Measurements from ENCODE around the gene MRGPRX3.
A peak's percentile ranks its signal among the peaks of the same experiment; 100 is the strongest.

Gene MRGPRX3

DNA sequence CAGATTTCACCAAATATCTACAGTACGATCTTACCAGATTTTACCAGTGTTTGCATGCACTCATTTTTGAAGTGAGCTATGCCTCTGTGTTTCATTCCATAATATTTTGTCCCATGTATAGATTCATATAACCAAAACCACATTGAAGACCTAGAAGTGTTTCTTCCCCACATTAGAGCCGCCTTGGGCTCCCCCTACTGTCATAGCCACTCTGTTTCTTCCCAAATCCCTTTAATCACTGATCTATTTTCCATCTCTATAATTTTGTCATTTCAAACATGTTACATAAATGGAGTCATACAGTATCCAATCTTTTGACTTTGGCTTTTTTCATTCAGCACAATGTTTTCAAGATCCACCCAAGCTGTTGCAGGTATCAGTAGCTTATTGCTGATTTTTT lies 12.7 kb downstream of the MRGPRX3 start:
- TF ChIP-seq, protein P1, sequence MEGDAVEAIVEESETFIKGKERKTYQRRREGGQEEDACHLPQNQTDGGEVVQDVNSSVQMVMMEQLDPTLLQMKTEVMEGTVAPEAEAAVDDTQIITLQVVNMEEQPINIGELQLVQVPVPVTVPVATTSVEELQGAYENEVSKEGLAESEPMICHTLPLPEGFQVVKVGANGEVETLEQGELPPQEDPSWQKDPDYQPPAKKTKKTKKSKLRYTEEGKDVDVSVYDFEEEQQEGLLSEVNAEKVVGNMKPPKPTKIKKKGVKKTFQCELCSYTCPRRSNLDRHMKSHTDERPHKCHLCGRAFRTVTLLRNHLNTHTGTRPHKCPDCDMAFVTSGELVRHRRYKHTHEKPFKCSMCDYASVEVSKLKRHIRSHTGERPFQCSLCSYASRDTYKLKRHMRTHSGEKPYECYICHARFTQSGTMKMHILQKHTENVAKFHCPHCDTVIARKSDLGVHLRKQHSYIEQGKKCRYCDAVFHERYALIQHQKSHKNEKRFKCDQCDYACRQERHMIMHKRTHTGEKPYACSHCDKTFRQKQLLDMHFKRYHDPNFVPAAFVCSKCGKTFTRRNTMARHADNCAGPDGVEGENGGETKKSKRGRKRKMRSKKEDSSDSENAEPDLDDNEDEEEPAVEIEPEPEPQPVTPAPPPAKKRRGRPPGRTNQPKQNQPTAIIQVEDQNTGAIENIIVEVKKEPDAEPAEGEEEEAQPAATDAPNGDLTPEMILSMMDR (IDR thresholded peaks at IDR 0.05; ENCODE audit: control extremely low read depth, extremely low read depth, low read depth, missing control alignments), result no peak
- ChIA-PET POLR2A (no interaction called here), CTCF (interaction anchor here (1.9 kb wide), 1 partner anchor 30 kb away, joined by 7 read pairs; no protein-coding TSS in a partner anchor)
- no peak for DNase-seq (ENCODE audit: extremely low spot score)

DNA sequence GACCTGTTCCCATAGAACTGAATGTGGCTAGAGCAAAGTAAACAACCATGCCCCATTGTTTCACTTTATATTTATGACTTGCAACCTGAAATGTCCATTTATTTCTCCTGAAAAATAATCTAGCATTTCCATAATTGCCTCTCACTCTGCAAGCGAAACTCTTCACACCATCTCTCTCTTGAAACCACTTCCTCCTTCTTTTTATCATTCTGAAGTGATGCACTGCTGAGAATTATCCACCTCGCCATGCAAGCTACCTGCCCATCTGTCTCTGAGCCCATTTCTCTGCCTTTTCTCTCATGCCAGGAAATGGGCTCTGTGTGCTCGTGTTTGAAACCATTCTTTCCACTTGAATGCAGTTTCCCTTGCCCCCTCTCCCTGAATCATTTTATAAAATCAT lies 13.5 kb downstream of the MRGPRX3 start:
- CTCF ChIA-PET, result interaction anchor here (1.9 kb wide), 1 partner anchor 31 kb away, joined by 7 read pairs; no protein-coding TSS in a partner anchor

DNA sequence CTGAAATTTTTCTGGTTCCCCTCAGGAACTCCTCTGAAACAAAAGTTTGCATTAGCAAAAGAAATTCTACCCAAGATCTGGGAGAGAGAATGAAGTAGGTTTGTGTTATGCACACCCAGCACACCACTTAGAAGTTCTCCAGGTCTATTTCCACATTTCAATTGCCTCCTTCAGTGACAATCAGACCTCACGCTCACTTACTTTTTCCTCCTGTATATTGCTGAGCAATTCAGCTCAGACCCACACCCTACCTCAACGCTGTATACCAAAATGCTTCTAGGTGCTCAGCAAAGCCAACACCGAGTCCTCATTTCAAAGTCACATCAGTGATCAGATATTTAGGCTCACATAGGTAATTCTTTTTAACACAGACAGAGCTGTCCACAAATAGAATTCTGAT lies 19.2 kb downstream of the MRGPRX3 start:
- ChIA-PET POLR2A (no interaction called here), CTCF (interaction anchor here (1.0 kb wide), 1 partner anchor 36 kb away, joined by 4 read pairs; no protein-coding TSS in a partner anchor)
- DNase-seq (ENCODE audit: extremely low spot score), result no peak
- TF ChIP-seq, protein P1 (IDR thresholded peaks at IDR 0.05; ENCODE audit: control extremely low read depth, extremely low read depth, low read depth, missing control alignments), result no peak

More for the DNA sequence above, 13.5 kb downstream of the MRGPRX3 start:
- TF ChIP-seq, protein P1 (IDR thresholded peaks at IDR 0.05; ENCODE audit: control extremely low read depth, extremely low read depth, low read depth, missing control alignments), result no peak
- DNase-seq (ENCODE audit: extremely low spot score), result no peak
- POLR2A ChIA-PET, result no interaction called here

DNA sequence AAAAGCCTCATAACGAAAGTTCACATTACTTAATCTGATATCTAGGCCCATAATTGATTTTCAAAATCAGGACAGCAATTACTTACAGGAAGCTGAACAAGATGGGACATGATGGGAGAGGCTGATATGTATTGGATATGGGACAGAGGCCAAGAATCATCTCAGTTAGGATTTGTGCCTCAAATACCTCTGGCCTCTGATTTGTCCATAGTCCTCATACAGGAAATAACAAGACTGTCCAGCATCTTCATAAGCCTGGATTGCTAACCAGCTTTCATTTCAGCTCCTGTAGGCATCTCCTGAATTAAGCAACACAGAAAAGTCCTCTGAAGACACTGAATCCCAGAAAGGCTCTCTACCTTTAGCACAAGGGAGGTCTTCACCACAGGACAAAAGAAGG lies 36.0 kb downstream of the MRGPRX3 start:
- POLR2A ChIA-PET, result no interaction called here
- CTCF ChIA-PET, result interaction anchor here (1.9 kb wide), 1 partner anchor 35 kb away, joined by 4 read pairs; no protein-coding TSS in a partner anchor
- TF ChIP-seq, protein P1 (IDR thresholded peaks at IDR 0.05; ENCODE audit: control extremely low read depth, extremely low read depth, low read depth, missing control alignments), result no peak
- DNase-seq (ENCODE audit: extremely low spot score), result no peak

DNA sequence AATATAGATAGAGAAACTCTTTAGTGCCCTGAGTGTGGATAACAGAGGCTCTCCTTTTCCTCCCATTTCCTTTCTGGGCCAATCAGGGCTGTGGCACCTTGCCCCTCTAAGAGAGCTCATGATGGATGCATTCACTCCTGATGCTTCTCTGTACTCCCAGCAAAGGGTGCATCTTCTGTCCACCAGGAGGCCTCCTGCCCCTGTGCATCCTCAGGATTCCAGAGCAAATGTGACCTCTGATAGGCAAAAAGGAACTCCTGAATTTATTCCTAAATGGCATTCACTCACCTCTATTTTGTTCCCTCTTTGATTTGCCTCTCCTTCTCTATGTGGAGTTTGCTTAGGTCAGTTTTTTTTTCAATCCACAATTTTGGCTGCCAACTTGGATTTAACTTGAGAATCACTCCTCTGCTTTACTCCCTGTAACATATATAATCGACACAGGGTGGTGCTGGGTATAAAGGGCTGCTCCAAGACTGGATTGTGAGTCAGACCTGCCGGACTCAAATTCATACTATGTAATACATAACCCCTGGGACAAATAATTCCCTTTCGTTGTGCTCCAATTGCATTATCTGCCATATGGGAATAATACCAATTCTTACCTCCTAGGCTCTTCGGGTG lies 39.1 kb downstream of the MRGPRX3 start:
- no peak for DNase-seq (ENCODE audit: extremely low spot score)
- POLR2A ChIA-PET, result no interaction called here
- TF ChIP-seq, protein P1 (IDR thresholded peaks at IDR 0.05; ENCODE audit: control extremely low read depth, extremely low read depth, low read depth, missing control alignments), result peak; percentile 61
- CTCF ChIA-PET, result interaction anchor here (1.0 to 1.8 kb wide), 8 partner anchors 19 to 560 kb away, joined by 3 to 5 read pairs (median 4); partner anchors contain the start of gene TSG101

DNA sequence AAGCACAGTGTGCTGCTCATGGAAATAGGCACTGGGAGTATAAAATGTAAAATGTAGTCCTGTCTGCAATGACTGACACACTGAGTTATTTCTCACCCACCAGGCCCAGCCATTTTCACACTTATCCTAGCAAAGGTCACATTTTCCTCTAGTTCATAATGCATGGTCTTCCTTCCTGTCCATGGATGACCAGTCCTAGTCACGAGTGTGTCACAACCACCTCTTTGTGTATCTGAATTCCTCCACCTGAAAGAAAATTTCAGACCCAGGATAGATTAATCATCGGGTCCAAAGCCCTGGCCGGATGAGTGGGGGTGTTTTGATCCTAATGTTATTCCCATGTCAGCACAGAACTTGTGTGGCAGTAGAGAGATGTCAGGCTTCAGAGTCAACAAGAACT lies 40.3 kb downstream of the MRGPRX3 start, which contains the start of gene MRGPRX4:
TSS of gene MRGPRX4 (plus strand) at position 172 of the 400 bp plus-strand sequence. CDS start 420 bp downstream, outside the sequence.
- ChIA-PET CTCF (interaction anchor here (1.8 kb wide), 1 partner anchor 57 kb away, joined by 4 read pairs; no protein-coding TSS in a partner anchor), POLR2A (no interaction called here)
- TF ChIP-seq, protein P1 (IDR thresholded peaks at IDR 0.05; ENCODE audit: control extremely low read depth, extremely low read depth, low read depth, missing control alignments), result no peak
- no peak for DNase-seq (ENCODE audit: extremely low spot score)

All from GM10248 (cell line).